H9 (cell line): Measurements from ENCODE around the gene PDHB. TPM values are rescaled to one million over a fixed set of nuclear protein-coding genes. Genes with fewer than 3 reads are reported as not detected.

ENCODE experiments used
- DNase-seq: peaks from one replicate; pipeline ENCODE4 v3.0.0-alpha.2; 2017
- H2AFZ ChIP-seq: one replicate; pipeline ENCODE4 v1.6.1; 2013; ENCODE audit warnings: mild to moderate bottlenecking, low read length, control low read depth, moderate library complexity
- H2AK5ac ChIP-seq: 2 replicates; pipeline ENCODE4 v1.6.1; 2013; ENCODE audit warnings: low read length, control low read depth, mixed read lengths; ENCODE audit not compliant: insufficient read length
- H2BK120ac ChIP-seq: one replicate; pipeline ENCODE4 v1.6.1; 2013; ENCODE audit warnings: low read depth, mild to moderate bottlenecking, low read length, control low read depth, inconsistent platforms; ENCODE audit not compliant: poor library complexity, severe bottlenecking
- H2BK12ac ChIP-seq: 2 replicates; pipeline ENCODE4 v1.6.1; 2013; ENCODE audit warnings: low read length, control low read depth, mixed read lengths, low read depth; ENCODE audit not compliant: insufficient read length
- H2BK15ac ChIP-seq: 2 replicates; pipeline ENCODE4 v1.6.1; 2013; ENCODE audit warnings: low read depth, low read length, control low read depth
- H2BK20ac ChIP-seq: one replicate; pipeline ENCODE4 v1.6.1; 2013; ENCODE audit warnings: low read depth, mild to moderate bottlenecking, low read length, control low read depth, inconsistent platforms; ENCODE audit not compliant: poor library complexity, severe bottlenecking
- H2BK5ac ChIP-seq: 2 replicates; pipeline ENCODE4 v1.6.1; 2013; ENCODE audit warnings: low read length, control low read depth, mixed read lengths; ENCODE audit not compliant: insufficient read length
- H3K14ac ChIP-seq: 2 replicates; pipeline ENCODE4 v1.6.1; 2013; ENCODE audit warnings: low read length, control low read depth; ENCODE audit not compliant: insufficient read depth
- H3K18ac ChIP-seq: 2 replicates; pipeline ENCODE4 v1.6.1; 2013; ENCODE audit warnings: low read depth, mild to moderate bottlenecking, mixed read lengths, low read length, control low read depth; ENCODE audit not compliant: insufficient read length
- H3K23ac ChIP-seq: 2 replicates; pipeline ENCODE4 v1.6.1; 2013; ENCODE audit warnings: low read length, control low read depth, mixed read lengths, low read depth; ENCODE audit not compliant: insufficient read length
- H3K23me2 ChIP-seq: 2 replicates; pipeline ENCODE4 v1.6.1; 2013; ENCODE audit warnings: low read depth, mild to moderate bottlenecking, mixed read lengths, low read length, control low read depth; ENCODE audit not compliant: insufficient read length, poor library complexity, severe bottlenecking
- H3K27ac ChIP-seq: 2 replicates; pipeline ENCODE4 v1.5.1; 2013; ENCODE audit warnings: low read length, control low read depth, mixed read lengths, low read depth; ENCODE audit not compliant: insufficient read length
- H3K27me3 ChIP-seq: 2 replicates; pipeline ENCODE4 v1.6.1; 2013; ENCODE audit warnings: low read length, control low read depth, inconsistent platforms; ENCODE audit not compliant: insufficient read depth
- H3K4ac ChIP-seq: 2 replicates; pipeline ENCODE4 v1.6.1; 2013; ENCODE audit warnings: low read depth, mild to moderate bottlenecking, control low read depth, inconsistent platforms, low read length, moderate library complexity
- H3K4me1 ChIP-seq: 2 replicates; pipeline ENCODE4 v1.6.1; 2013; ENCODE audit warnings: low read length, control low read depth, inconsistent platforms; ENCODE audit not compliant: insufficient read depth
- H3K4me2 ChIP-seq: 2 replicates; pipeline ENCODE4 v1.6.1; 2013; ENCODE audit warnings: low read length, control low read depth, mixed read lengths; ENCODE audit not compliant: insufficient read length, insufficient read depth
- H3K56ac ChIP-seq: 2 replicates; pipeline ENCODE4 v1.6.1; 2013; ENCODE audit warnings: low read depth, mild to moderate bottlenecking, mixed read lengths, low read length, control low read depth; ENCODE audit not compliant: insufficient read length
- H3K79me1 ChIP-seq: 2 replicates; pipeline ENCODE4 v1.6.1; 2013; ENCODE audit warnings: low read depth, mild to moderate bottlenecking, moderate library complexity, low read length, control low read depth, inconsistent platforms; ENCODE audit not compliant: insufficient read depth, poor library complexity, severe bottlenecking
- H3K79me2 ChIP-seq: 2 replicates; pipeline ENCODE4 v1.6.1; 2013; ENCODE audit warnings: low read length, control low read depth, inconsistent platforms; ENCODE audit not compliant: insufficient read depth
- H3K9ac ChIP-seq: 2 replicates; pipeline ENCODE4 v1.6.1; 2013; ENCODE audit warnings: low read length, control low read depth, mixed read lengths; ENCODE audit not compliant: insufficient read length; ENCODE audit errors: extremely low read depth
- H3K9me3 ChIP-seq: one replicate; pipeline ENCODE4 v1.6.1; 2013; ENCODE audit warnings: low read depth, low read length, inconsistent platforms; ENCODE audit not compliant: control insufficient read depth
- H3T11ph ChIP-seq: one replicate; pipeline ENCODE4 v1.6.1; 2013; ENCODE audit warnings: mild to moderate bottlenecking, low read length, control low read depth, inconsistent platforms
- H4K20me1 ChIP-seq: one replicate; pipeline ENCODE4 v1.6.1; 2013; ENCODE audit not compliant: control insufficient read depth, insufficient read length, insufficient read depth
- H4K5ac ChIP-seq: 2 replicates; pipeline ENCODE4 v1.6.1; 2013; ENCODE audit warnings: low read depth, mild to moderate bottlenecking, mixed read lengths, low read length, control low read depth; ENCODE audit not compliant: insufficient read length
- H4K8ac ChIP-seq: replicated peaks from 2 replicates; pipeline ENCODE4 v1.6.1; 2013; ENCODE audit warnings: low read length, control low read depth, mixed read lengths, low read depth; ENCODE audit not compliant: insufficient read length
- H4K91ac ChIP-seq: 2 replicates; pipeline ENCODE4 v1.6.1; 2013; ENCODE audit warnings: low read depth, mild to moderate bottlenecking, moderate library complexity, mixed read lengths, low read length, control low read depth; ENCODE audit not compliant: insufficient read length
- H3K27ac Mint-ChIP-seq, 3 experiments: 2 replicates in 2 of 3; 3 replicates in 1 of 3; pipeline ENCODE4 v1.8.0; 2020 to 2021; ENCODE audit warnings: mixed read lengths in 3 of 3, mild to moderate bottlenecking in 1 of 3, moderate library complexity in 1 of 3
- H3K27me3 Mint-ChIP-seq: 2 replicates; pipeline ENCODE4 v1.8.0; 2021; ENCODE audit warnings: low read depth, mild to moderate bottlenecking, moderate library complexity, mixed read lengths
- H3K36me3 Mint-ChIP-seq, 3 experiments: 2 replicates in 2 of 3; 3 replicates in 1 of 3; pipeline ENCODE4 v1.8.0; 2020 to 2021; ENCODE audit warnings: low read depth in 3 of 3, mixed read lengths in 3 of 3; ENCODE audit not compliant: insufficient read depth in 1 of 3
- H3K4me1 Mint-ChIP-seq, 2 experiments: 2 replicates each; pipeline ENCODE4 v1.8.0; 2020; ENCODE audit warnings: mixed read lengths in 2 of 2
- H3K4me3 Mint-ChIP-seq, 2 experiments: 2 replicates in 1 of 2; 3 replicates in 1 of 2; pipeline ENCODE4 v1.8.0; 2020 to 2021; ENCODE audit warnings: mild to moderate bottlenecking in 2 of 2, mixed read lengths in 2 of 2, moderate library complexity in 1 of 2
- H3K9me3 Mint-ChIP-seq, 2 experiments: 2 replicates in 1 of 2; 3 replicates in 1 of 2; pipeline ENCODE4 v1.8.0; 2020; ENCODE audit warnings: mild to moderate bottlenecking in 2 of 2, mixed read lengths in 2 of 2, moderate library complexity in 1 of 2
- WGBS: extraction: QIAGEN DNeasy Blood & Tissue Kit; methylation state at CpG from one replicate; pipeline ENCODE4 v1.1.7; 2013; ENCODE audit warnings: missing lambda C conversion rate, low lambda C conversion rate, mixed read lengths; ENCODE audit not compliant: insufficient read length; ENCODE audit errors: extremely low coverage; 5-methylcytosine and 5-hydroxymethylcytosine counted together
- total RNA-seq: library from RNA; stranded (reverse); gene quantifications from 2 replicates; pipeline ENCODE4 v1.2.1, GENCODE V29; 2021
- TF ChIP-seq, protein P1 (sequence below): fragments of 200-600 bp; sonication (generic); conservative IDR thresholded peaks from 3 replicates; pipeline ENCODE4 v1.8.0; 2021; ENCODE audit warnings: antibody characterized with exemption, mild to moderate bottlenecking

PDHB gene
- total RNA-seq, 1 experiment from 2014 or later: 132 TPM

DNA sequence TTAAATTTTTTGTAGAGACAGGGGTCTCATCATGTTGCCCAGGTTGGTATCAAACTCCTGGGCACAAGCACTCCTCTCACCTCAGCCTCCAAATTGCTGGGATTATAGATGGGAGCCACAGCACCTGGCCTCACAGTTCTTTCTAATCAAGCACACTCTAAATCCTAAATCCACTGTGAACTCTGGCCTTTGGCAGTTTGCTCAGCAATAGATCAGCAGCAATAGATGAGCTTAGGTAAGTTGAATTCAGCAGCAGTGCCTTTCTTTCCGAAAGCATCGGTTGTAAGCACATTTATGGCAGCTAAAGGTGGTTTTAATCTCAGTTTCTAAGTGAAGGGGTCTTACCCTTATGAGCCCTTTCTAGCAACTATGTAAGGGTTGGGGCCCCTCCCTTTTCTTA is 16.6 kb downstream of the PDHB start:
- Histone ChIP-seq H3K4me1 (no peaks in the 10 kb centered on the region), H3K9ac (peak overlapping the region; percentile 28), H2AK5ac (no peak overlapping the region), H2BK20ac (no peak overlapping the region), H3K23ac (no peak overlapping the region), H2BK12ac (no peak overlapping the region), H3K14ac (no peak overlapping the region), H4K8ac (no peak overlapping the region), H3K79me1 (no peaks in the 10 kb centered on the region), H2BK15ac (no peak overlapping the region), H2BK5ac (no peak overlapping the region), H3K18ac (no peak overlapping the region), H3K79me2 (no peaks in the 10 kb centered on the region), H3K4me2 (no peak overlapping the region), H3T11ph (no peak overlapping the region), H3K56ac (no peak overlapping the region), H2BK120ac (no peak overlapping the region), H4K91ac (no peak overlapping the region), H3K9me3 (no peaks in the 10 kb centered on the region), H3K4ac (no peak overlapping the region), H4K20me1 (no peaks in the 10 kb centered on the region), H3K27me3 (no peaks in the 10 kb centered on the region), H3K23me2 (no peaks in the 10 kb centered on the region), H4K5ac (no peak overlapping the region), H3K27ac (no peak overlapping the region), H2AFZ (no peak overlapping the region)
- peaks cover 18 to 29% of the 10 kb centered on the region in 2 experiments for H3K4me1 Mint-ChIP-seq
- H3K36me3 Mint-ChIP-seq: peaks cover 0 to 2% (median 0%) of the 10 kb centered on the region in 3 experiments; a peak in 1 of 7 replicates
- no CpG with 5 or more reads among the region's 2 CpGs for WGBS
- H3K27me3 Mint-ChIP-seq: no peaks in the 10 kb centered on the region
- TF ChIP-seq, protein P1, sequence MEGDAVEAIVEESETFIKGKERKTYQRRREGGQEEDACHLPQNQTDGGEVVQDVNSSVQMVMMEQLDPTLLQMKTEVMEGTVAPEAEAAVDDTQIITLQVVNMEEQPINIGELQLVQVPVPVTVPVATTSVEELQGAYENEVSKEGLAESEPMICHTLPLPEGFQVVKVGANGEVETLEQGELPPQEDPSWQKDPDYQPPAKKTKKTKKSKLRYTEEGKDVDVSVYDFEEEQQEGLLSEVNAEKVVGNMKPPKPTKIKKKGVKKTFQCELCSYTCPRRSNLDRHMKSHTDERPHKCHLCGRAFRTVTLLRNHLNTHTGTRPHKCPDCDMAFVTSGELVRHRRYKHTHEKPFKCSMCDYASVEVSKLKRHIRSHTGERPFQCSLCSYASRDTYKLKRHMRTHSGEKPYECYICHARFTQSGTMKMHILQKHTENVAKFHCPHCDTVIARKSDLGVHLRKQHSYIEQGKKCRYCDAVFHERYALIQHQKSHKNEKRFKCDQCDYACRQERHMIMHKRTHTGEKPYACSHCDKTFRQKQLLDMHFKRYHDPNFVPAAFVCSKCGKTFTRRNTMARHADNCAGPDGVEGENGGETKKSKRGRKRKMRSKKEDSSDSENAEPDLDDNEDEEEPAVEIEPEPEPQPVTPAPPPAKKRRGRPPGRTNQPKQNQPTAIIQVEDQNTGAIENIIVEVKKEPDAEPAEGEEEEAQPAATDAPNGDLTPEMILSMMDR: no peak
- no peak overlapping the region for H3K4me3 Mint-ChIP-seq
- no peak overlapping the region for H3K27ac Mint-ChIP-seq
- no peak for DNase-seq
- no peaks in the 10 kb centered on the region for H3K9me3 Mint-ChIP-seq
